ENCODE measurements around the gene CNR2.
"Not testable (repeated sequence)": the region's sequence is repeated elsewhere in the genome, so short reads cannot be mapped to it uniquely, and the experiment has no call there.

The CNR2 gene

GRCh38 chr1:23913212-23913880 is at the start of gene CNR2:
TSS of gene CNR2 (minus strand) at chr1:23913362. CDS start at chr1:23875617, 37,745 bp downstream.
- no peak for DNase-seq (ENCODE audit: low read depth in 2 of 2)

- DNase-seq (ENCODE audit: low read depth in 2 of 2) = no peak
Measured at GRCh38 chr1:23960291-23961020, 47.3 kb upstream of the CNR2 start.

- peak; percentile 94 for DNase-seq (ENCODE audit: low read depth in 2 of 2)
Measured at GRCh38 chr1:23959461-23960290, 46.5 kb upstream of the CNR2 start, which contains the start of gene PNRC2. TSS of gene PNRC2 (plus strand) at chr1:23959828. CDS start at chr1:23961458, 1,630 bp downstream.

GRCh38 chr1:23958810-23959460 is 45.8 kb upstream of the CNR2 start:
- peak; percentile 76 to 79 for DNase-seq (ENCODE audit: low read depth in 2 of 2)

- not testable (repeated sequence) for DNase-seq (ENCODE audit: low read depth in 2 of 2)
Measured at GRCh38 chr1:23958040-23958809, 45.1 kb upstream of the CNR2 start.

- DNase-seq (ENCODE audit: low read depth in 2 of 2) = no peak
Measured at GRCh38 chr1:23957096-23957495, 43.9 kb upstream of the CNR2 start.

GRCh38 chr1:23953020-23953419 is 39.9 kb upstream of the CNR2 start:
- DNase-seq (ENCODE audit: low read depth in 2 of 2) = no peak

GRCh38 chr1:23947366-23947765 is 34.2 kb upstream of the CNR2 start:
- DNase-seq (ENCODE audit: low read depth in 2 of 2) = no peak

- no peak for DNase-seq (ENCODE audit: low read depth in 2 of 2)
Measured at GRCh38 chr1:23936481-23937176, 23.5 kb upstream of the CNR2 start.

- DNase-seq (ENCODE audit: low read depth in 2 of 2) = no peak
Measured at GRCh38 chr1:23931491-23931880, 18.3 kb upstream of the CNR2 start.

GRCh38 chr1:23930861-23931490 is 17.8 kb upstream of the CNR2 start:
- no peak for DNase-seq (ENCODE audit: low read depth in 2 of 2)

- no peak for DNase-seq (ENCODE audit: low read depth in 2 of 2)
Measured at GRCh38 chr1:23930270-23930669, 17.1 kb upstream of the CNR2 start.

GRCh38 chr1:23928789-23929188 is 15.6 kb upstream of the CNR2 start:
- no peak for DNase-seq (ENCODE audit: low read depth in 2 of 2)

GRCh38 chr1:23927097-23927496 is 13.9 kb upstream of the CNR2 start:
- no peak for DNase-seq (ENCODE audit: low read depth in 2 of 2)

GRCh38 chr1:23925279-23925678 is 12.1 kb upstream of the CNR2 start:
- DNase-seq (ENCODE audit: low read depth in 2 of 2) = no peak

GRCh38 chr1:23924601-23925000 is 11.4 kb upstream of the CNR2 start:
- DNase-seq (ENCODE audit: low read depth in 2 of 2) = no peak

GRCh38 chr1:23923592-23924499 is 10.7 kb upstream of the CNR2 start:
- no peak for DNase-seq (ENCODE audit: low read depth in 2 of 2)

- no peak for DNase-seq (ENCODE audit: low read depth in 2 of 2)
Measured at GRCh38 chr1:23922321-23922943, 9.3 kb upstream of the CNR2 start.

Data from stimulated activated CD8-positive, alpha-beta memory T cell treated with anti-CD3 and anti-CD28 coated beads, Interleukin-7, amount 100 ng/mL, for 1 hour (primary cell).